ENCODE data around the gene EPB41L1.

Gene EPB41L1

DNA sequence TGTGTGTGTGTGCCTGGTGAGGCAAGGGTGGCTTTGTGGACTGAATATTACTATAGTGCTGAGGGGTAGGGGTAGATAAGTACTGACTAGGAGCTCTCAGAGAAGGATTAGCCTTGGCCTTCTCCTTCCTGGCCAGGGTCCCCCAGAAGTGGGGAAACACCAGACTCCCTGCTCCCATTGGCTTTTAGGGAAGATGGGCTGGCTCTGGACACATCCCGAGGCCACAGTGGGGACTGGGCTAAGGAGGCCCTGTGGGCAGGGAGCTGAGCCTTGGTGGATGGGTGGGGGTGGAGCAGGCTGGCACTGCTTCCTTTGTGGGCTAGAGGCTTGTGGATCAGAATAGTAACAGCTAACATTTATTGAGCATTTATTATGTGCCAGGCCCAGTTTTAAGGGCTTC is 3.1 kb downstream of the EPB41L1 start:
- H3K4me1 Mint-ChIP-seq (ENCODE audit: low read depth) = peaks cover 3% of the 10 kb centered on the region
- no peak overlapping the region for H3K4me3 Mint-ChIP-seq
- no peaks in the 10 kb centered on the region for H3K36me3 Mint-ChIP-seq (ENCODE audit: low read depth)
- H3K9me3 Mint-ChIP-seq = no peaks in the 10 kb centered on the region
- H3K27ac Mint-ChIP-seq = no peak overlapping the region
- peaks cover 12% of the 10 kb centered on the region for H3K27me3 Mint-ChIP-seq

DNA sequence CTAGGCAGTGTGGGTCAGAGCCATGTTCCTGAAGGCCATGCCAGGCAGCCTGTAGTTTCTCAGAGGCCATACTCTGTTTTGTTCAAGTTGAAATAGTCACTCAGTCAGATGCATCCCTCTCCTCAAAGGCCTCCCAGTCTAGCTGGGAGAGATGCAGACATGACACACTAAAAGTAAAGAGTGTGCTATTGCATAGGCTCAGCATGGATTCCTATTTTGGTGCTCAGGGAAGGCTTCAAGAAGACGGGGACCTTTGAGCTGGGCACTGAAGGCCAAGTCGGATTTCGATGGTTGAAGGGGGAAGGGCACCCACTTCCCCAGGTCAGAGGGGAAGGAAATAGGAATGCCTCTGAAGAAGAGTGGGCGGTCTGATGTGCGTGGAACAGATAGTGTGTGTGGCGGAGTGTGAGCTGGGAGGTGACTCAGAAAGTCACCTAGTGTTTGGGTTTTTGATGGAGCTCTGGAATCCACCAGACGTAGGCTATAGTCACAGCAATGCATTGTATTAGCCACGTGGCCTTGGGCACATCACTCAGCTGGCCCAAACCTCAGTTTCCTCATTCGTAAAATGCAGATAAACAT is 3.7 kb downstream of the EPB41L1 start:
- Mint-ChIP-seq H3K27me3 (peaks cover 10% of the 10 kb centered on the region), H3K9me3 (no peaks in the 10 kb centered on the region), H3K36me3 (ENCODE audit: low read depth) (no peaks in the 10 kb centered on the region), H3K4me3 (no peak overlapping the region), H3K4me1 (ENCODE audit: low read depth) (peaks cover 3% of the 10 kb centered on the region), H3K27ac (no peak overlapping the region)

DNA sequence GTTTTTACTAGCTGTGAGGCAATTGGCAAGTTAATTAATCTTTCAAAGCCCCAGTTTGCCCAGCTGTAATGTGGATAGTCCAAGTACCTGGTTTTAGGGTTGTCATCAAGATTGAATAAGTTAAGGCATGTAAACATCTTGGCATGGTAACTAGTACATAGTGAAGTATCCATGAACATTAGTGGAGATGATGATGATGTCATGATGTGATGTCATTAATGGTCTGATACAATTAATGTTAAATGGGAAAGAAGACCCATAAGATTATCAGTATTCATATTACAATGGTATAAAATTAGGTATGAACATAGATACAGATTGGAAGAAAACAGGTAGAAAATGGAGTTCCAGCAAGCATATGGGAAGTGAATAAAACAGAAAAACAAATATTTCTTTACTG is 5.3 kb downstream of the EPB41L1 start:
- Mint-ChIP-seq H3K27me3 (peaks cover 11% of the 10 kb centered on the region), H3K36me3 (ENCODE audit: low read depth) (no peaks in the 10 kb centered on the region), H3K27ac (no peak overlapping the region), H3K4me3 (no peak overlapping the region), H3K9me3 (no peaks in the 10 kb centered on the region), H3K4me1 (ENCODE audit: low read depth) (peaks cover 3% of the 10 kb centered on the region)

DNA sequence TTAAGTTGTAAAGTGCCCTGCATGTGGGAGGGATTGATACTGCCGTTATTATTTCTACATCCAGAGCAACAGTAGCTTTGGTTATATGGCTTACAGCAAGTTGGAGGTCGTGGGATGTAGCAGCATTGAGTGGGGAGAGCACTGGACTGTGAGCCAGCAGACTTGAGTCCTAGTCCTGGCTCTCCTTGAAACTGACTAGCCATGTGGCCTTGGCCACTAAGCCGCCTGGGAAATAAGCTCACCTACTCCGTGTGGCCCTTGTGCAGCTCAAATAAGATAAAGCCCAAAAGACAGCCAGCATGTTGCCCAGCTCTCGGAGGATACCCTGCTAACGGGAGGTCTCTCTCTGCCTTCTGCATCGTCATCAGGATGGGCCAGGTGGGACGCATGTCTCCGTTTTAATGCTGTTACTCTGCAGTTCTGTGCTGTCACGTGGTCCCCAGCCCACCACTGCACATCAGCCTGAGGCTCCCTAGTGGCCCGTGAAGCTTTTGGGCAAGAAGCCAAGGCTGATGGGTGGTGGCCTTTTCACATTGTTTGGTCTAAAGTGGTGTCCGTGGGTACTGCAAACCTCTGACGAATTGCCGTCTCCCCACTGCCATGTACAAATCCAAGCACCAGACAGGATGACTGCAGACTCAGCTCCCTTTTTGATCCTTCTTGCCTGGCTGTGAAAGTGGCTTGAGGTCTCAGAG is 7.9 kb downstream of the EPB41L1 start:
- Mint-ChIP-seq H3K27ac (no peak overlapping the region), H3K27me3 (peaks cover 3% of the 10 kb centered on the region), H3K4me1 (ENCODE audit: low read depth) (no peaks in the 10 kb centered on the region), H3K36me3 (ENCODE audit: low read depth) (no peaks in the 10 kb centered on the region), H3K9me3 (no peaks in the 10 kb centered on the region), H3K4me3 (no peak overlapping the region)

DNA sequence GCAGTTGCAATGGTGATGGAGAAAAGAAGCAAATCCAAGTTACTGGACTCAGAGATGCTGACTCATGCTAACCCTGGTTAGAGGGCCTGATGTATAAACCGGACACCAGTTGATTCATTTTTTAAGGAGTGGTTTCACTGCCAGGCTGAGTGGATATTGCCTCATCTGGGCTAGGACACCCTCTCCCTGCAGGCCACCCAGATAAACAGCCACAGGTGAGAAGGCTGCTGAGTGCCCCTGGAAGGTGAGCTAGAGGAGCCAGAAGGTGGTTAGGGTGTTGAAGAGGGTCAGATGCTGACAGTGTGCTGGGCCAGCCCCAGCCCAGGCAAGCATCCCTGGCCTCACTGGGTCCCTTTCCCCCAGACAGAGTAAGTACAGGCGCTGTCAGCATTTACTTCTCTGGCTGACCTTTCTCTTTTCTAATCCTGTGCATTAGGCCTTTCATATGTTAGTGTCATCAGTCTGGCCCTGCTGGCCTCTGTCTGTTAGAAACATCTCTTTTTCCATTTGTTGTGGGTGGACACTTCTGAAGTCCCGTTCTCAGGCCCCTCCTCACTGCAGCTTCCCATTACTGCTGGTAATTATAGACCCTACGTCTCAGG is 13.5 kb downstream of the EPB41L1 start:
- Mint-ChIP-seq H3K4me1 (ENCODE audit: low read depth) (no peaks in the 10 kb centered on the region), H3K4me3 (no peak overlapping the region), H3K27me3 (peaks cover 3% of the 10 kb centered on the region), H3K27ac (no peak overlapping the region), H3K9me3 (no peaks in the 10 kb centered on the region), H3K36me3 (ENCODE audit: low read depth) (no peaks in the 10 kb centered on the region)

DNA sequence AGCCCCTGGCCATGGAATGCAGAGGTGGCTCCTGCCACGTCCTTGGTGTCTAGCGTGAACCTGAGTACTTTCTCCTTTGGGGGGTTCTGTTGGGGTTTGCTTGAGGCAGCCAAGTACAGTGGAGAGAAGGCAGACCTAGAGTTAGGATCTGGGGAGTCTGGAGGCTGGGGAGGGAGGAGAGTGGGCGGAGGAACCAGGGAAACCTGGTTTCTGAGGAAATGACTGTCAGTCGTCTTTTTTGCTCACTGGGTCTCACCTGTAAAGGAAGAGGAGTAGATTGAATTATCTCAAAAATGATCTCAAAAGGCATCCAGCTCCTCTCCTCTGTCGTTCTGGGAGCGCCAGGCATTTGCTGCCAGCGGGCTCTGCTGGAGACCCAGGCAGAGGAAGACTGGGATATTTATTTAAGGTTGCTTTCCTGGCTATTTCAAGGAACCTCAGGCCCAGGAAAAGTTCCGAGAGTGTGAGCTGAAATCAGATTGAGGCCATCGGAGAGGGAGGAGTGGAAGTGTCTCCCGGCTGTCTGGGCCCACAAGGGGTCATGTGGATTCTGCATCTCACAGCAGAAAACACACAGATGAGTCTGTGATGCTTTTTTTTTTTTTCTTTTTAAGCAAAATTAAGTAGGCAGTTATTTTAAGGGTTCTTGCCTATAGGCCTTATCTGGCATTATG is 16.1 kb downstream of the EPB41L1 start:
- Mint-ChIP-seq H3K36me3 (ENCODE audit: low read depth) (no peaks in the 10 kb centered on the region), H3K9me3 (no peaks in the 10 kb centered on the region), H3K27ac (no peak overlapping the region), H3K4me3 (no peak overlapping the region), H3K4me1 (ENCODE audit: low read depth) (no peaks in the 10 kb centered on the region), H3K27me3 (no peaks in the 10 kb centered on the region)

DNA sequence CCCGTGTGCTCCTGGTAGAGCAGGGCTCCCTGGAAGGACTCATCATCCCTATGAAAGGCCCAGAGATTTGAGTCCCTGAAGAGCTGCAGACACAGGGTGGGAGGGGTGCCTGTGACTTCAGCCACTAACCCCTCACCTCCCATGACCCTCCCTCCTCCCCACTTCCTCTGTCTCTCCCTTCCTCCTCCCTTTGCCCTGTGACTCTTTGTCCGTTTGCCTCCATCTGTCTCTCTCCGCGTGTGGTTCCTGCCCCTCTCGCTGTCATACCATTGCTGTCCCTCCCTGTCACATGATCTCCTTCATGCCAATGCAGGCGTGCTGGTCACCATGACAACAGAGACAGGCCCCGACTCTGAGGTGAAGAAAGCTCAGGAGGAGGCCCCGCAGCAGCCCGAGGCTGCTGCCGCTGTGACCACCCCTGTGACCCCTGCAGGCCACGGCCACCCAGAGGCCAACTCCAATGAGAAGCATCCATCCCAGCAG is 19.0 kb downstream of the EPB41L1 start:
- H3K4me1 Mint-ChIP-seq (ENCODE audit: low read depth) = no peaks in the 10 kb centered on the region
- no peak overlapping the region for H3K27ac Mint-ChIP-seq
- H3K4me3 Mint-ChIP-seq = no peak overlapping the region
- H3K36me3 Mint-ChIP-seq (ENCODE audit: low read depth) = no peaks in the 10 kb centered on the region
- no peaks in the 10 kb centered on the region for H3K9me3 Mint-ChIP-seq
- no peaks in the 10 kb centered on the region for H3K27me3 Mint-ChIP-seq

DNA sequence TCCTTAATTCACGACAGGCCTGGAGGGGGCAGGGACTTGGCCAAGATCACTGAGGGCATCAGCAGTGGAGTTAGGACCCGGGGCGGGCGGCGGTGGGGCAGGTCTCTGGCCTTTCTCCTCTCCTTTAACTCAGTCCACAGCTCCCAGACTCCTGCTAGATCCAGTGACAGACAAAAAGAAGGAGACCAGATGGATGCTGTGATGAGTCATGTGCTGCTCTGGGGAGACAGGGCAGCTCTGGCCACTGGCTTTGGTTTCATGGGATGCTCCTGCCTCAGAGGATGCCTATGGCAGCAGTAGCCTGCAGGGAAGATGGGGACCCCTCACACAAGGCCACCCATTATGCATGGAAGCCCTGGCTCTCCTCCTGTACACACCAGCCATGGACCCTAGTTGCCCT is 20.5 kb downstream of the EPB41L1 start:
- no peaks in the 10 kb centered on the region for H3K4me1 Mint-ChIP-seq (ENCODE audit: low read depth)
- no peak overlapping the region for H3K27ac Mint-ChIP-seq
- no peaks in the 10 kb centered on the region for H3K36me3 Mint-ChIP-seq (ENCODE audit: low read depth)
- no peaks in the 10 kb centered on the region for H3K27me3 Mint-ChIP-seq
- no peaks in the 10 kb centered on the region for H3K9me3 Mint-ChIP-seq
- H3K4me3 Mint-ChIP-seq = no peak overlapping the region

DNA sequence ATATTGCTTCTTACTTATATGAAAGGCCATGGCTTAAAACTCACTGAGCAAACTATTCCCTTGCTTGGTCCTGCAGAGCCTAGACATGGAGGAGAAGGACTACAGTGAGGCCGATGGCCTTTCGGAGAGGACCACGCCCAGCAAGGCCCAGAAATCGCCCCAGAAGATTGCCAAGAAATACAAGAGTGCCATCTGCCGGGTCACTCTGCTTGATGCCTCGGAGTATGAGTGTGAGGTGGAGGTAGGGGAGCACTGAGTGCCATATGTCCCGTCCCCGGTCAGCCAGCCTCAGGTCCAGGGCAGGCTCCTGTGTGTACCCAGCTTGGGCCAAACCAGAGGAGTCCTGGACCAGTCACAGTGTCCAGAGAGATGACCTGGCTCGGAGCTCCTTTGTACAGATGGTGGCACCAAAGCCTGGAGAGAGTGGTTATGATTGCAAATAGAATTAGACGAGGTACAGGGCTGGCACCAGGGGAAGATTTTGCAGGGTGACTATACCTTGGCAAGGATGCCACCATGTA is 21.0 kb downstream of the EPB41L1 start:
- Mint-ChIP-seq H3K27ac (no peak overlapping the region), H3K27me3 (no peaks in the 10 kb centered on the region), H3K4me1 (ENCODE audit: low read depth) (no peaks in the 10 kb centered on the region), H3K9me3 (no peaks in the 10 kb centered on the region), H3K36me3 (ENCODE audit: low read depth) (no peaks in the 10 kb centered on the region), H3K4me3 (no peak overlapping the region)

DNA sequence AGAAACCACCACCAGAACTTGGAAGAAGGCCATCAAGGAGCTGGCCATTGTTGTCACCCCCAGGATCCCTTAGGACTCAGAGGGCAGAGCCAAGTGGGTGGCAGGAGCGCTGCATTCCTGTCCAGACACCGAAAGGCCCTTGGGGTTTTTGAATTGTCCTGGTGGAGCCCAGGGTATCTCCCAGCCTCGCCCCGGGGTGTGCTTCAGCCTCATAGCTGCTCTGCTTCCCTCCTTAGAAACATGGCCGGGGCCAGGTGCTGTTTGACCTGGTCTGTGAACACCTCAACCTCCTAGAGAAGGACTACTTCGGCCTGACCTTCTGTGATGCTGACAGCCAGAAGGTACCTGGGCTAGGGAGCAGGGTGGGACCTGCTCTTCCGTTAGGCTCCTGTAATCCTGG is 23.2 kb downstream of the EPB41L1 start:
- no peaks in the 10 kb centered on the region for H3K4me1 Mint-ChIP-seq (ENCODE audit: low read depth)
- no peaks in the 10 kb centered on the region for H3K27me3 Mint-ChIP-seq
- H3K36me3 Mint-ChIP-seq (ENCODE audit: low read depth) = no peaks in the 10 kb centered on the region
- H3K4me3 Mint-ChIP-seq = no peak overlapping the region
- H3K27ac Mint-ChIP-seq = no peak overlapping the region
- no peaks in the 10 kb centered on the region for H3K9me3 Mint-ChIP-seq

DNA sequence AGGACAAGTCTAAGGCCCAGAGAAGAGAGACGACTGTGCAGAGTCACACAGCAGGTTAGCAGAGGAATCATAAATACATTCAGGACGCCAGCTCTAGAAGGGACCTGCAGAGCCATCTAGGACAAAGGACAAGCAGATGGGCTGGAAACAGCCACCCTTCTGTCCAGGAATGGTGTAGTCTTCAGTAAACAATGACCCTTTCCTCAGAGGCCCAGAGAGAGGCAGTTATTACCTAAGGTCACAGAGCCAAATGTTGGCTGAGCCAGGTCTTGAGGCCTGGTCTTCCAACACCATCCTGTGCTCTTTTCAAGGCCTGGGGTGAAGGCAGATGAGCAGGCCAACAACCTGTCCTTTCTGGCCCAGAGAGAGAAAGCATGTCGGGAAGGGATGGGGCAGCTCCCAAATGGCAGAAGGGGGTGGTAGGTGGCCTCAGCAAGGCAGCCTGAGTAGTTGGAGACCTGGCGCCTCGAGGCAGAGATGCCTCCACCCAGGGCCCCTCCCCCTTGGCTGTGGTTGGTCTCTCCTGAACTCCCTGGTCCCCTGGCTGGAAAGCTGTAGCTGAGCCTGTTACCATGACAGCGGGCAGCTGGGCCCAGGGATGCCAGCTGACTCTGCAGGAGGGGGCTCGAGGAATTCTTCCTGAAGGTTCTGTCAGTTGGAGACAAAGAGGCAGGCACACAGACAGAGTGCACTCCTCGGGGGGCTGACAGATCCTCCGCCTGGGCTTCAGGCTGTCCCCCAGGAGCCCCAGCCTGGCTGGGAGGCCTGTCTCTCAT is 24.8 kb downstream of the EPB41L1 start:
- no peak overlapping the region for H3K4me3 Mint-ChIP-seq
- no peaks in the 10 kb centered on the region for H3K27me3 Mint-ChIP-seq
- no peaks in the 10 kb centered on the region for H3K36me3 Mint-ChIP-seq (ENCODE audit: low read depth)
- H3K4me1 Mint-ChIP-seq (ENCODE audit: low read depth) = no peaks in the 10 kb centered on the region
- no peak overlapping the region for H3K27ac Mint-ChIP-seq
- no peaks in the 10 kb centered on the region for H3K9me3 Mint-ChIP-seq

DNA sequence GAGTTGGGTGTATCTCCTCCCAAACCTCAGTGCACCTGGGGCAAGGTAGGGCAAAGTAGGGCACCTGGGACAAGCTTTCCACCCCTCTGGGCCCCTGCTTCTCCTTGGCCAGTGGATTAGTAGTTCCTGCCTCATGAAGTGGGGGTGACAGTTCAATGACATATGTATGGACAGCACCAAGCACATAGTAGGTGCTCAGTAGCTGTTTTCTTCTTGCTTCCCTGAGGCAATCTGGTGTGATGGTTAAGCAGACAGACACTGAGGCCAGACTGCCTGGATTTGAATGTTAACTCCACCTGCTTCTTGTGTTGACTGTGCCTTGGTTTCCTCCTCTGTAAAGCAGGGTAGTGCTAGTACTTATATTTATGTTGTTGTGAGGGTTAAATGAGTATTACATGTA is 25.8 kb downstream of the EPB41L1 start:
- H3K4me1 Mint-ChIP-seq (ENCODE audit: low read depth) = no peaks in the 10 kb centered on the region
- no peaks in the 10 kb centered on the region for H3K27me3 Mint-ChIP-seq
- H3K36me3 Mint-ChIP-seq (ENCODE audit: low read depth) = no peaks in the 10 kb centered on the region
- H3K9me3 Mint-ChIP-seq = no peaks in the 10 kb centered on the region
- no peak overlapping the region for H3K27ac Mint-ChIP-seq
- no peak overlapping the region for H3K4me3 Mint-ChIP-seq

DNA sequence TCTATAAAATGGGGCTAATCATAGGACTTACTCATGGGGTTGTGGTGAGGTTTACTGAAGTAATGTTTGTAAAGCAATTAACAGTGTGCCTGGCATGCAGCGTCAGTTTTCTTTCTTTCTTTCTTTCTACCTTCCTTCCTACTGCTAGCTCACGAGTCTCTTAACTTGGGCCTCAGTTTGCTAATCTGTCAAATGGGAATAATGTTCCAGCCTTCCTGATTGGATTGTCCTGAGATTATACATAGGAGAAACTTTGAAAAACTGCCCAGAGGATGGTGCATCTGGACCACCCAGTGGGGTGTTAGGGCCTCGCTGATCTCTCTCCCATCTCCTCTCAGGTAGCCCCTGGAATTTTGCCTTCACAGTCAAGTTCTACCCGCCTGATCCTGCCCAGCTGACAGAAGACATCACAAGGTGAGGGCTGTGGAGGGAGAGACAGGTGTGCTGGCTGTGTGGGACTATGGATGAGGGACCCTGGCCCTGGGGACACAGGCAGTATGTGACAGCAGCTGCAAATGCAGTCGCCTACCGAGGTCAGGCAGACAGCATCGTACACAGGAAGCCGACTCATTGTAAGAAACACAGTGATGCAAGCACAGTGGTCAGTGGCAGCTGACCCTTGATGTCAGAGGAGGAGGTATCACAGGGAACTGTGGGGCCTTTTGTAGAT is 27.5 kb downstream of the EPB41L1 start:
- Mint-ChIP-seq H3K4me1 (ENCODE audit: low read depth) (no peaks in the 10 kb centered on the region), H3K9me3 (no peaks in the 10 kb centered on the region), H3K27ac (no peak overlapping the region), H3K27me3 (no peaks in the 10 kb centered on the region), H3K36me3 (ENCODE audit: low read depth) (no peaks in the 10 kb centered on the region), H3K4me3 (no peak overlapping the region)

DNA sequence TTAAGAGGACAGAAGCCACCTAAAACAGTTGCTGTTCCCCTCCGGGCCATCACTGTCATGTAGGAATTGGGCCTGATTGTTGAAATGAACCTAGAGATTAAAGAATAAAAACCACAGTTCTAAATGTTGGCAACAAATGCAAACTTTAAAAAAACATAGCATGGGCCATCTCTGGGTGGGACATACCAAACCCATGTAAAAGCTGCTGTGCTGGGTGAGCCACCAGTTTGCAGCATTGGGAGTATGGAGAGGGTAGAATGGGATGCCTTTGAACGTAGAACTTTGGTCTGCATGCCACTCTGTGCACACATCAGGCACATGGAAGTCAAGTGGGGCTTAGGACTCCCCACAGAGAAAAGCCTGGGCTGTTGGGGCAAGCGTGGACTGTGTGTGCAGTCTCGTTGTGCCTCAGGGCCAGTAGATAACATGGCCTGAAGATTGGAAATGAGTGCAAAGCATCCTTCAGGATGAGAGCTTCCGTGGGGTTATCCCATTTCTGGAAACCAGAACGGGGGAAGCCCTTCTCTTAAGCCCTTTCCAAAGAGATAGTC is 28.1 kb downstream of the EPB41L1 start:
- no peaks in the 10 kb centered on the region for H3K27me3 Mint-ChIP-seq
- no peaks in the 10 kb centered on the region for H3K9me3 Mint-ChIP-seq
- H3K36me3 Mint-ChIP-seq (ENCODE audit: low read depth) = no peaks in the 10 kb centered on the region
- H3K4me1 Mint-ChIP-seq (ENCODE audit: low read depth) = no peaks in the 10 kb centered on the region
- no peak overlapping the region for H3K27ac Mint-ChIP-seq
- no peak overlapping the region for H3K4me3 Mint-ChIP-seq
